Cardiac muscle cell (in vitro differentiated cells and primary cell): ENCODE results near the gene MT3. TPM values are rescaled to one million over a fixed set of nuclear protein-coding genes. Genes with fewer than 3 reads are reported as not detected.

Source experiments
- DNase-seq, 2 donors: peaks; one replicate each; pipeline versions ENCODE4 v3.0.0 to v3.0.0-alpha.2; 2010 to 2017; ENCODE audit warnings: low read depth in 1 of 2, low spot score in 1 of 2
- H3K27ac ChIP-seq: fragments of 200-600 bp; sonication (generic); 2 replicates; pipeline ENCODE4 v1.5.1; 2016
- H3K27me3 ChIP-seq: fragments of 200-600 bp; sonication (generic); 2 replicates; pipeline ENCODE4 v1.6.0; 2016; ENCODE audit warnings: control low read depth
- H3K36me3 ChIP-seq: fragments of 200-600 bp; sonication (generic); 2 replicates; pipeline ENCODE4 v1.5.1; 2016; ENCODE audit warnings: control low read depth
- H3K4me1 ChIP-seq: fragments of 200-600 bp; sonication (generic); 2 replicates; pipeline ENCODE4 v1.8.1; 2017; ENCODE audit warnings: low read depth, mild to moderate bottlenecking, mixed run types
- H3K4me3 ChIP-seq: fragments of 200-600 bp; sonication (generic); 2 replicates; pipeline ENCODE4 v1.5.1; 2016; ENCODE audit warnings: mild to moderate bottlenecking
- H3K9me3 ChIP-seq: fragments of 200-600 bp; sonication (generic); 2 replicates; pipeline ENCODE4 v1.5.1; 2017; ENCODE audit warnings: low read depth, mild to moderate bottlenecking, control low read depth
- polyA plus RNA-seq: library from polyadenylated mRNA; unstranded; fragments of >200 nt; fragmentation: Nextera tagmentation; extraction: Ambion mirVana; gene quantifications from 2 replicates; pipeline ENCODE4 v1.2.1, GENCODE V29; 2016
- total RNA-seq: library from RNA; depleted of rRNA; stranded (reverse); fragments of >200 nt; gene quantifications from 2 replicates; pipeline ENCODE4 v1.2.3, GENCODE V29; 2016
- TF ChIP-seq, protein P1 (sequence below): IDR thresholded peaks from 2 replicates; pipeline ENCODE4 v1.5.1; 2012; ENCODE audit warnings: low read depth, mild to moderate bottlenecking, low read length

The MT3 gene
- total and polyA plus RNA-seq, 2 experiments from 2014 or later: 1.0 TPM; not detected in 1

DNA sequence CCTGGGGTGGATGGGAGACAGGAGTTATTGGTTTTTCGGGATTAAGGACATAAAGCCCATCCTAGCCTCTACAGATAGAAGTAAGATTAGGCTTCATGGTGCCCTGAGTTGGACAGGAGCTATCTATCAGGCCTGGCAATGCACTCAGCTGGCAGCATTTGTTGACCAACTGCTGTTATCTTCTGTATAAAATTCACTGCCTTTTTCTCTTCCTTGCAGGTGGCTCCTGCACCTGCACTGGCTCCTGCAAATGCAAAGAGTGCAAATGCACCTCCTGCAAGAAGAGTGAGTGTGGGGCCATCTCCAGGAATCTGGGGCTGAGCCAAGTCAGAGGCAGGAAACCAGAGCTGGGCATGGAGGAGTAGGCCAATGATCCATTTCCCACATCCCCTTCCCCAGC is 49.7 kb downstream of the MT3 start:
- Histone ChIP-seq H3K36me3 (no peaks in the 10 kb centered on the region), H3K4me3 (no peak overlapping the region), H3K4me1 (peaks cover 5% of the 10 kb centered on the region), H3K27ac (no peak overlapping the region), H3K27me3 (peaks cover 100% of the 10 kb centered on the region), H3K9me3 (no peaks in the 10 kb centered on the region)
- no peak for DNase-seq
- TF ChIP-seq, protein P1, sequence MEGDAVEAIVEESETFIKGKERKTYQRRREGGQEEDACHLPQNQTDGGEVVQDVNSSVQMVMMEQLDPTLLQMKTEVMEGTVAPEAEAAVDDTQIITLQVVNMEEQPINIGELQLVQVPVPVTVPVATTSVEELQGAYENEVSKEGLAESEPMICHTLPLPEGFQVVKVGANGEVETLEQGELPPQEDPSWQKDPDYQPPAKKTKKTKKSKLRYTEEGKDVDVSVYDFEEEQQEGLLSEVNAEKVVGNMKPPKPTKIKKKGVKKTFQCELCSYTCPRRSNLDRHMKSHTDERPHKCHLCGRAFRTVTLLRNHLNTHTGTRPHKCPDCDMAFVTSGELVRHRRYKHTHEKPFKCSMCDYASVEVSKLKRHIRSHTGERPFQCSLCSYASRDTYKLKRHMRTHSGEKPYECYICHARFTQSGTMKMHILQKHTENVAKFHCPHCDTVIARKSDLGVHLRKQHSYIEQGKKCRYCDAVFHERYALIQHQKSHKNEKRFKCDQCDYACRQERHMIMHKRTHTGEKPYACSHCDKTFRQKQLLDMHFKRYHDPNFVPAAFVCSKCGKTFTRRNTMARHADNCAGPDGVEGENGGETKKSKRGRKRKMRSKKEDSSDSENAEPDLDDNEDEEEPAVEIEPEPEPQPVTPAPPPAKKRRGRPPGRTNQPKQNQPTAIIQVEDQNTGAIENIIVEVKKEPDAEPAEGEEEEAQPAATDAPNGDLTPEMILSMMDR: no peak

DNA sequence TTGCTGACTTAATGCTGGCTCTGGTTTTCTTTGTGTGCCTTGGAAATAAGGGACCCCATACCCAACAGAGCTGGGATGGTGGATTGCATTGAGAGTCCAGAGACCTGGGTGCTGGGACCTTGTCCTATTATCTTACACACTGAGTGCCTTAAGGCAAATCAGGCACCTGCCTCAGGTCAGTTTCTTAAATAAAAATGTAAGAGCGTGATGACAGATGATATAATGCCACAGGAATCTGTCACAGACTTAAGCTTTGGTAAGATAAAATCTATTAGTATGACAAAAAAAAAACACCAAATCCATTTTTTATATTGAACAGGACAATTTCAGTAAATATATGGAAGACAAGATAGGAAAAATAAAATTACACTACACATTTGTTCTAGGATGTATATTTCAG is 50.7 kb downstream of the MT3 start:
- TF ChIP-seq, protein P1: no peak
- DNase-seq: no peak
- Histone ChIP-seq H3K4me1 (peaks cover 5% of the 10 kb centered on the region), H3K36me3 (no peaks in the 10 kb centered on the region), H3K27me3 (peaks cover 100% of the 10 kb centered on the region), H3K9me3 (no peaks in the 10 kb centered on the region), H3K4me3 (no peak overlapping the region), H3K27ac (no peak overlapping the region)

Other genes with a start within 250 kb of the MT3 start
- 152 and 157 TPM in 2 replicates for gene AMFR, start 164.0 kb upstream of the MT3 start, total RNA-seq
- gene AMFR, start 164.0 kb upstream of the MT3 start, polyA plus RNA-seq: 52.7 and 65.3 TPM in 2 replicates
- gene NUDT21, start 138.2 kb upstream of the MT3 start, total RNA-seq: 59.3 and 79.9 TPM in 2 replicates
- 47.4 and 68.7 TPM in 2 replicates for gene NUDT21, start 138.2 kb upstream of the MT3 start, polyA plus RNA-seq
- gene OGFOD1, start 138.0 kb upstream of the MT3 start, total RNA-seq: 32.0 and 65.5 TPM in 2 replicates
- 49.4 and 54.9 TPM in 2 replicates for gene OGFOD1, start 138.0 kb upstream of the MT3 start, polyA plus RNA-seq
- gene BBS2, start 69.5 kb upstream of the MT3 start, total RNA-seq: 31.9 and 32.8 TPM in 2 replicates
- 50.4 and 64.7 TPM in 2 replicates for gene BBS2, start 69.5 kb upstream of the MT3 start, polyA plus RNA-seq
- gene MT4, start 24.5 kb upstream of the MT3 start, total RNA-seq: not detected in 2 replicates
- not detected in 2 replicates for gene MT4, start 24.5 kb upstream of the MT3 start, polyA plus RNA-seq
- 0.28 TPM in 1 of 2 replicates, not detected in the other for gene MT2A, start 19.1 kb downstream of the MT3 start, total RNA-seq
- 1.6 and 2.1 TPM in 2 replicates for gene MT2A, start 19.1 kb downstream of the MT3 start, polyA plus RNA-seq
- 3.6 and 9.1 TPM in 2 replicates for gene MT1E, start 36.3 kb downstream of the MT3 start, total RNA-seq
- gene MT1E, start 36.3 kb downstream of the MT3 start, polyA plus RNA-seq: 4.5 and 4.7 TPM in 2 replicates
- gene MT1M, start 43.1 kb downstream of the MT3 start, total RNA-seq: not detected in 2 replicates
- gene MT1M, start 43.1 kb downstream of the MT3 start, polyA plus RNA-seq: not detected in 2 replicates
- gene MT1A, start 49.1 kb downstream of the MT3 start, total RNA-seq: not detected in 2 replicates
- not detected in 2 replicates for gene MT1A, start 49.1 kb downstream of the MT3 start, polyA plus RNA-seq
- not detected in 2 replicates for gene MT1B, start 62.4 kb downstream of the MT3 start, total RNA-seq
- gene MT1B, start 62.4 kb downstream of the MT3 start, polyA plus RNA-seq: not detected in 2 replicates
- gene MT1F, start 68.4 kb downstream of the MT3 start, total RNA-seq: not detected in 2 replicates
- not detected in 2 replicates for gene MT1F, start 68.4 kb downstream of the MT3 start, polyA plus RNA-seq
- 3.7 TPM in 1 of 2 replicates, not detected in the other for gene MT1G, start 78.5 kb downstream of the MT3 start, total RNA-seq
- not detected in 2 replicates for gene MT1G, start 78.5 kb downstream of the MT3 start, polyA plus RNA-seq
- gene MT1H, start 80.3 kb downstream of the MT3 start, total RNA-seq: not detected in 2 replicates
- not detected in 2 replicates for gene MT1H, start 80.3 kb downstream of the MT3 start, polyA plus RNA-seq
- 5.7 and 13.3 TPM in 2 replicates for gene MT1X, start 92.9 kb downstream of the MT3 start, total RNA-seq
- gene MT1X, start 92.9 kb downstream of the MT3 start, polyA plus RNA-seq: 9.3 and 11.1 TPM in 2 replicates
- gene NUP93, start 140.6 kb downstream of the MT3 start, total RNA-seq: 110 and 115 TPM in 2 replicates
- gene NUP93, start 140.6 kb downstream of the MT3 start, polyA plus RNA-seq: 127 and 157 TPM in 2 replicates